GM19043 (cell line): ENCODE measurements around the gene RFX5.
"Not testable (repeated sequence)": the region's sequence is repeated elsewhere in the genome, so short reads cannot be mapped to it uniquely, and the experiment has no call there.

Experiments
- ATAC-seq: cut with Tn5 transposase; IDR thresholded peaks from one replicate; pipeline ENCODE4 v1.9.1; 2021; ENCODE audit warnings: low read depth; ENCODE audit not compliant: unreplicated experiment

RFX5 gene

DNA sequence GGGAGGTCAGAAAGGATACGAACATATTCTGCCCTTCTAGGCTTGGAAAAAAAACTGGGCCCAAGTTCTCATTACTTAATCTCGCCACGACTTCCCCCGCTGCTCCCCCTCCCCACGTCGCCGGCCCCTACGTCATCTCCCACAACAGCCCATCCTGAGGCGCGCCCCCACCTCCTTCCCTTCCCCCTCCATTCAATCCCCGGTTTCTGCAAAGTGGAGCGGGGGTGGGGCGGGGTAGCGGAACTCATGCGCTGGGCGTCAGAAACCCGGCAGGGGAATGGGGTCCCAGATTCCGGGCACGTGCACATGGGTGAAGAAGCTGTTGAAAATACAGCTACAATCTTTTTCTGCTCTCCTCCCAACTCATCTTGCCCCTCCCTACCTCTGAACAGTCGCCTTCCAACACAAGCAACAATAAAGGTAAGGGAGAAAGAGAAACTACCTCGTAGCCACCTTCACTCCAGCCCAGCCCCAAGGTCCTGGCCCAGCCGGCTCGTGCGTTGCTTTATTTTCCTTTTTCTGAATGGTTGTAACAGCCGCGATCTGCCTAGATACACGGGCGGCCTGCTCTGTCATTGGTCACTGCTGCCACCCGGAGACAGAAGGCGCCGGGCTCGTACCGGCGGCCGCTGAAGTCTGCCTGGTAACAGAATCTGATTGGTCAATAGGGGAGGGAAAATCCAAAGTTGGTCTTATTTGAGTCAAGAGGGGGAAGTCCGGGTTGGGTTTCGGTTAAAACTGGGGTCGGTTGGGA lies at the start of gene RFX5:
RFX5 (minus strand) TSS at position 484 of the 754 bp plus-strand sequence. CDS start 932 bp downstream, outside the sequence.
- ATAC-seq, result peak; percentile 94

DNA sequence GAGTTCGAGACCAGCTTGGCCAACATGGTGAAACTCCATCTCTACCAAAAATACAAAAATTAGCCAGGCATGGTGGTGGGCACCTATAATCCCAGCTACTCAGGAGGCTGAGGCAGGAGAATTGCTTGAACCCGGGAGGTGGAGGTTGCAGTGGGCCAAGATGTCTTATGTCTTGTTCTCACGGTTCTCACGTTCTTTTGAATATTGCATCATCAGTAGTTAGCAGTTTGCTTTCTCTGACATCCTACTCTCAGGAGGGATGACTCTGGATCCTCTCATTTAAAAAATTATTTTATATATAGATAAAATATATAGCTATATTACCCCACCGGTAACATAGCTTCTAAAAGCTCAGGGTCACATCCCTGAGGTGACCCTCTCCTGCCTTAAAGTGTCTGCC lies 49.2 kb upstream of the RFX5 start:
- ATAC-seq, result not testable (repeated sequence)

GRCh38 chr1:151393583-151393982 lies 46.5 kb upstream of the RFX5 start:
- ATAC-seq, result no peak

- no peak for ATAC-seq
Measured at GRCh38 chr1:151391079-151391563, 44.1 kb upstream of the RFX5 start.

GRCh38 chr1:151390221-151391078 lies 43.4 kb upstream of the RFX5 start:
- not testable (repeated sequence) for ATAC-seq

DNA sequence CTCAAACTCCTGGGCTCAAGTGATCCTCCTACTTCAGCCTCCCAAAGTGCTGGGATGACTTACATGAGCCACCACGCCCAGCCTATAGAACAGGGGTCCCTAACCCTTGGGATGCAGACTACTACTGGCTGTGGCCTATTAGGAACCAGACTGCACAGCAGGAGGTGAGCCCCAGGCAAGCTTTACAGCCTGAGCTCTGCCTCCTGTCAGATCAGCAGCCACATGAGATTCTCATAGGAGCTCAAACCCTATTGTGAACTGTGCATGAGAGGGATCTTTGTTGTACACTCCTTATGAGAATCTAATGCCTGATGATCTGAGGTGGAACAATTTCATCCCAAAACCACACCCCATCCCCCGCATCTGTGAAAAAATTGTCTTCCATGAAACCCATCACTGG lies 39.0 kb upstream of the RFX5 start:
- no peak for ATAC-seq

GRCh38 chr1:151384584-151384983 lies 37.5 kb upstream of the RFX5 start:
- no peak for ATAC-seq

DNA sequence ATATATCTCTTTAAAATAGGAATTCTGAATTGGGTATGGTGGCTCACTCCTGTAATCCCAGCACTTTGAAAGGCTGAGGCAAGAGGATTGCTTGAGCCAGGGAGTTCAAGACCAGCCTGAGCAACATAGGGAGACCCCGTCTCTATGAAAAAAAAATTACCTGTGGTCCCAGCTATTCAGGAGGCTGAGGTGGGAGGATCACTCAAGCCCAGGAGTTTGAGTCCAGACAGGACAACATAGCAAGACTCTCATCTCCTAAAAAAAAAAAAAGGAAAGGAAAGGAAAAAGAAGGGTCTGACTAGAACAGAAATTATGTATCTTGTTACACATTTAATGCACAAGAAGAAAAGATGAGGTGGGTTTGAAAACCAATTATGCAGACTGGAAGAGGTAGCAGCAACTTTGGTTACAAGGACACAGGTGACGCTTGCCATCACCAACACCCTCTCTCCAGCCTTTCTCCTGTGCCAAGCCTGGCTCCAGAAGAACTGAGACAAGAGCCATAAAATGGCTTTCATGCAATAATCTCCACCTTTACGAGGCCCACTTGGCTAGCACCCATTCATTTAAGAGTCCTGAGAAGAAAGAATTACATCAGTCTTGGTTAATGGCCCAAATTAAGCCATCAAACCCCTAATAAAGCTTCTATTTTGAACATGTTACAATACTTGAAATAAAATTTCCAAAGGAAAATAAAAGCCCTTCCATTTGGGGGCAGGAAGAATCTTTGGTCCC lies 30.3 kb upstream of the RFX5 start:
- ATAC-seq, result no peak

DNA sequence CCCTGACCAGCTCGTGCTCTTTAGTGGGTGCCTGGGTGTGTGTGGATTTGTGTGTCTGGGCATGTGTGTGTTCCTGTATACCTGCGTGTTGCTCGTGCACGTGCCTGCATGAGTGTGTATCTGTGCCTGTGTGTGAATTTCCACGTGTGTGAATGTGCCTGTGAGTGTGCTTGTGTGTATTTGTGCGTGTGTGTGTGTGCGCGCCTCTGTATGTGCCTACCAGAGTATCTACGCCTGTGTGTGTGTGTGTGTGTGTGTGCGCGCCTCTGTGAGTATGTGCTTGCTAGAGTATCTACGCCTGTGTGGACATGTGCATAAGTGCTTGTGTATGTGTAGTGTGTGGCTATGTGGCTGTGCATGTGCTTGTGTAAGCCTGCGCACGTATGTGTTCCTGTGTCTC lies 26.1 kb upstream of the RFX5 start:
- no peak for ATAC-seq

DNA sequence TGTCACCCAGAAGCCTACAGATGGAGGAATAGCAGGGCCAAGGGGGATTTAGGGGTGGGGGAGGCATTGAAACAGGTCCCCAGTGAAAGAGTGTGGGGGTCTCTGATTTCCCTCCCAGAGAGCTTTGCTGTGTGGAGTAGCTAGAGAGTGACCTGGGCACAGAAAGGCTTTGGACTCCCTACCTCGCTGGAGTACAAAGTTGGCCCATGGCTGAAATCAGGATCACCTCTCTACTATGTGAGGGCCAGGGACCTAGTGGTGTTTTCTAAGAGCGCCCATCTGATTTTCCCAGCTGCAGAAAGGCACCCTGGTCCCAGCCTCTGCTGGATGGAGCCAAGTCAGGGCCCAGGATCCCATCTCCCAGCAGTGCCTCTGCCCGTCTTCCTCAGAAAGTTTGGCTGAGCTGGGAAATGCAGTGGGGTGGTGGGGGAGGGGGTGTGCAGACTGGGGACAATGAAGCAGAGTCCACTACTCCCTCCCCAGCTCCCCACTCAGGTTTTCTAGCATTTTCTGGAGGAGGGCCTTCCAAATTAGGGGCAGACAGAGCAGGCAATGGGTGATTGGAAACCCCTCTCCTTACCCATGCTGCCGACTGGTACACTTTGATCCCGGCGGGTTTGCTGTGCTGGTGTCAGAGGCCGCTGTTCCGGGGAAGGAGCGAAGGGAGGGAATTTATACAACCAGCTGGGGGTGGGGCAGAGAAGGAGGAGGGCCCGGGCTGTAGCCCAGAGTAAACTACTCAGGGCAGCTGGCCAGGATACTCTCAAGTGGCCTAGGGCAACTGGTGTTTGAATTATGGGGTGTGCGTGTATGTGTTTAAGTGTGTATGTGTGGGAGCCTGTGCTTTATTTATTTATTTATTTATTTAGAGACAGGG lies 25.2 kb upstream of the RFX5 start, which contains the start of gene SELENBP1:
SELENBP1 (minus strand) TSS at position 648 of the 877 bp plus-strand sequence; CDS start at position 584, 64 bp downstream.
- ATAC-seq, result no peak

DNA sequence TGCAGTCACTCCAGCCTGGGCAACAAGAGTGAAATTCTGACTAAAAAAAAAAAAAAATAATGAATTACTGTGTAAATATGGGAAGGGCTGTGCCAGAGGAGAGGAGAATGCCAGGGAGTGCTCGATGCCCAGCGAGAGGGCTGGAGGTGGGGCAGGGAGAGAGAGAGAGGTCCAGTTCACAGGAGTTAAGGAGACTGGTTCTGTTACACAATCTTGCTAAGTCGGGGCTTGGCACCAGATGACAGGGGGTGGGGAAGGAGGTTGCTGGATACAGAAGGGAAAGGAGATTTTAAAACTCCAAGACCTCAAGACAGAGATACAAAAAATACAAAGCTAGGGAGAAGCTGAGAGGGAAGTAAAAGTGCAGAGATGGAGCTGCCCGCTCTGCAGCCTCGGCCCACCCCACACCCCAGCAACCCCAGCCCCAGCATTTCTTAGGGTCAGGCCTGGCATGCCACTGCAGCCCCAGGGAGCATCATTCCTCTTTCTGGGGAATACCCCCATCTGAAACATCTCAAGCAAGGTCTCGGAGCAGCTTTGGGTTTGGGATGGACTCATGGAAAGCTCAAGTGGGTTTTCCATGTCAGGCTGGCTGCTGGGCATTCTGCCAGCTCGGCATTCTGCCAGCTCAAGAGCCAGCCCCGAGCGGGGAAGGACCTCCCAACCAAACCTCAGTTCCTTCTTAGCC lies 24.5 kb upstream of the RFX5 start:
- no peak for ATAC-seq

- ATAC-seq, result no peak
Measured at GRCh38 chr1:151370211-151370911, 23.3 kb upstream of the RFX5 start.

DNA sequence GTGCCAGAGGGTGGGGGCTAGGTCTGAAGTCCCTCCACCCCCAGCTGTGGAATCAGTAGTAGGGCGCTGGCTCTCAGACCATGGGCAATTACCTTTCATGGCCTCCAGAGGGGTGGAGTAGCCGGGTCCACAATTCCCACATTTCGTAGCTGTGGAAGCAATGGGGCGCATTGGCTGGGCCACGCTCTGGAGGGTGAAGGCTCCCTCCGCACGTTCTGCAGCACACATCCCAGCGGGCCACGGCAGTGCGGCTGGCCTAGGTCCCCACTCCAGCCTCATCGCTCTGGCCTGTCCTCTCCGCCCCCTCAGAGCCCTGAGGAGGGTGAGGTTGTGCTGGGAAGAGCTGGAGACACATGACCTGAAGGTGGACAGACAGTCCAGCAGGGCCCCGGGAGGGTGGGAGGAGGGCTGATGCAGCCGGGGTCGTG lies 22.6 kb upstream of the RFX5 start:
- no peak for ATAC-seq

DNA sequence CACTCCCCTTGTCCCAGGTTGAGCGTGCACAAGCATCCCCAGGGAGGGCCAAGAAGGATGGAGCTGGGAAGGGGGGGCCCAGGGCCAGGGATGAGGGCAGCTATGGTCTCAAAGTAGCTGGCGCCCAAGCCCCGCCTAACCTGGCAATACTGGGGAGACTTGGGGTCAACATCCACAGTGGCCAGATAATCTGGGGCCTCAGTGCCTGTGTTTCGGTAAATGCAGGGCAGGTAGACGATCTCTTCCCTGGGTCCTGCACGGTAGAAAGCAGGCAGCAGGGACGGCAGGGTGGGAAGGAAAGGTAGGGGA lies 22.2 kb upstream of the RFX5 start:
- no peak for ATAC-seq

DNA sequence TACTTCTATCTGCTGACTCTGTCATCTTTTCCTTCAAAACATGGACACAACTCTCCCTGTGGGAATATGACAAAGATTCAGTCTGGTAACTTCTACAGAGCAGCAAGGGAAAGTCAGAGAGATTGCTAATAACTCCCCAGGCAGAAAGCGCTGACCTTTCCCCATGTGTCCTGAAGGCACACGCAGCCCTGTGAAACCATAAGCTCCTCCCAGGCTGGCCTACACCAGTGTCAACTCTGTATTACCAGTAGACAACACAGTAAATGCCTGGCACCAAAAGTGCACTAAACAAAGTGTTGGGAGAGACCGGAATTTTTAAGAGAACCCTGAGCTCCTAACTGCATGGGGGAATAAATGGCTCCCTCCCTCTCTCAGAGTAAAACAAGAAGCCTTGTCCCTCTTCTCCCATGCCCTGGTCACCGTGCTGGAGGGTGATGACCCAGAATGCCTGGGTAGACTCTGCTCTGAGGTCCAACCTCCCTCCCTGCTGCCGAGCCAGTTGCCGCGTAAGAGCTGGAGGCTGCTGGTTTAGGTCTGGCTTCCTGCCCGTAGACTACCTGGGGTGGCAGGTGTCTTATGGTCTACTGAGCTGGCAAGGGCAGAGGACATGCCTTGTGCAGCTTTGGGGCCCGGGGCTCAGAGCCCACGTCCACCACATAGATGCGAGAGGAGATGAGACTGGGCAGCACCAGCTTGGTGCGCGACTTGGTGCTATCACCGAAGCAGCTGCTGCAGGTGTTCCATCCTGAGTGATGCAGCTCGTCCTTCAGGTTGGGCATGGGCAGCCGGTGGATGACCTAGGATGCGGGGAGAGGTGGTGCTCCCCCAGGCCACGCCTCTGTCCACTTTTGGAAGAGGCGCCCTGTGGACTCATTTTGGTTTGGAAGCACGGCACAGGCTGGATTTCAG lies 21.6 kb upstream of the RFX5 start:
- no peak for ATAC-seq

DNA sequence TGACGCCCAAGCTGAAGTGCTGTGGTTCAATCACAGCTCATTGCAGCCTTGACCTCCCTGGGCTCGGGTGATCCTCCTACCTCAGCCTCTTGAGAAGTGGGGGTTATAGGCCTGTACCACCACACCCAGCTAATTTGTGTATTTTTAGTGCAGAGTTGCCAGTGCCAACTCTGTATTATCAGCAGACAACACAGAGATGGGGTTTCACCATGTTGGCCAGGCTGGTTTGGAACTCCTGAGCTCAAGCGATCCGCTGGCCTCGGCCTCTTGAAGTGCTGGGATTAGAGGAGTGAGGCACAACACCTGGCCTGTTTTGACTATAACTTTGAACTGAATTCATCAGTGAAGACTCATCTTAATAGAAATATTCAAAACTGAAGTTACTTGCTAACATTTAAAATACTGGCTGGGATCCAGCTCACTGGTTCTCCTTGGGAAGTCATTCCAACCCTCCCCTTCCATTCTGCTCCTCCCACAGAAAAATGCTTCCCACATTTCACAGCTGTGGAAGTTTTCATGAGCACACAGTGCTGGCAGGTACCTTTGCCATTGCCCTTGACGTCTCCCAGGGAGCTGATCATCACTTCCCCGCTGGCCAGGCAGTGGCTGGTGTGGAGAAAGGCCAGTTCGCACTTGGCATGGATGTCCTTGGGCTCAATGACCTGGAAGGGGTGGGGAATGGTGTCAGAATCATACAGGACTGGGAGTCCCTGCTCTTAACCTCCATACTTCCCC lies 20.8 kb upstream of the RFX5 start:
- ATAC-seq, result no peak

- ATAC-seq, result no peak
Measured at GRCh38 chr1:151364996-151365395, 17.9 kb upstream of the RFX5 start.
